Neural crest cell (in vitro differentiated cells): ENCODE measurements around the gene SLC39A11. TPM values are rescaled to one million over a fixed set of nuclear protein-coding genes. Genes with fewer than 3 reads are reported as not detected.

ENCODE experiments used
- DNase-seq: peaks from one replicate; pipeline ENCODE4 v3.0.0; 2021; ENCODE audit warnings: low read depth, mixed read lengths, low spot score
- H3K27ac Mint-ChIP-seq: one replicate; pipeline ENCODE4 v1.8.0; 2021; ENCODE audit warnings: mild to moderate bottlenecking, mixed read lengths; ENCODE audit not compliant: unreplicated experiment
- H3K27me3 Mint-ChIP-seq: 2 replicates; pipeline ENCODE4 v1.8.0; 2021; ENCODE audit warnings: low read depth, mild to moderate bottlenecking, mixed read lengths
- H3K36me3 Mint-ChIP-seq: 2 replicates; pipeline ENCODE4 v1.8.0; 2021; ENCODE audit warnings: low read depth, mild to moderate bottlenecking, mixed read lengths
- H3K4me1 Mint-ChIP-seq: 2 replicates; pipeline ENCODE4 v1.8.0; 2021; ENCODE audit warnings: mixed read lengths
- H3K4me3 Mint-ChIP-seq: one replicate; pipeline ENCODE4 v1.8.0; 2021; ENCODE audit warnings: mild to moderate bottlenecking, mixed read lengths
- H3K9me3 Mint-ChIP-seq: 2 replicates; pipeline ENCODE4 v1.8.0; 2021; ENCODE audit warnings: mixed read lengths
- total RNA-seq: library from RNA; stranded (reverse); gene quantifications from 2 replicates; pipeline ENCODE4 v1.2.1, GENCODE V29; 2021
- TF ChIP-seq, protein P1 (sequence below): fragments of 200-600 bp; sonication (generic); conservative IDR thresholded peaks from 2 replicates; pipeline ENCODE4 v1.5.0; 2021; ENCODE audit warnings: antibody characterized with exemption, mild to moderate bottlenecking

The SLC39A11 gene
- total RNA-seq, 1 donor from 2014 or later: 11.3 TPM

DNA sequence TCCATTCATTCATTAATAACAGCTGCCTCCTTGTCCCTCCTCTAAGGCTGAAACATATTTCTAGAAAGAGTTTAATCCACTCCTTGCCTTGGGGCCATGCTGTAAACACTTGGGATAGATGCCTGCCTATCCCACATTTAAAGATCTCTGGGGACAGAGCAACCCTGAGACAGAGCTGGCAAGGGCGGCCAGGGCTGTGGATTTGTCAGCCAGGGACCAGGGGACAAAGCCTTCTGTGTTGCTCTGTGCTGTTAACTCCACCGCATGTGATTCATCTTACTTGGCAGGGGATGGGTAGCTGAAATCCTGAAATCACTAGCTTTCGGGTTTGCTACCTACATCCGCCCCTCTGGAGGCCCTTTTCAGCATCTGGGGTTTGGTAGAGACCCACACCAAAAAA is 392.9 kb downstream of the SLC39A11 start:
- DNase-seq: no peak
- H3K36me3 Mint-ChIP-seq: peaks cover 2% of the 10 kb centered on the region
- H3K27ac Mint-ChIP-seq: peak overlapping the region; percentile 69
- TF ChIP-seq, protein P1, sequence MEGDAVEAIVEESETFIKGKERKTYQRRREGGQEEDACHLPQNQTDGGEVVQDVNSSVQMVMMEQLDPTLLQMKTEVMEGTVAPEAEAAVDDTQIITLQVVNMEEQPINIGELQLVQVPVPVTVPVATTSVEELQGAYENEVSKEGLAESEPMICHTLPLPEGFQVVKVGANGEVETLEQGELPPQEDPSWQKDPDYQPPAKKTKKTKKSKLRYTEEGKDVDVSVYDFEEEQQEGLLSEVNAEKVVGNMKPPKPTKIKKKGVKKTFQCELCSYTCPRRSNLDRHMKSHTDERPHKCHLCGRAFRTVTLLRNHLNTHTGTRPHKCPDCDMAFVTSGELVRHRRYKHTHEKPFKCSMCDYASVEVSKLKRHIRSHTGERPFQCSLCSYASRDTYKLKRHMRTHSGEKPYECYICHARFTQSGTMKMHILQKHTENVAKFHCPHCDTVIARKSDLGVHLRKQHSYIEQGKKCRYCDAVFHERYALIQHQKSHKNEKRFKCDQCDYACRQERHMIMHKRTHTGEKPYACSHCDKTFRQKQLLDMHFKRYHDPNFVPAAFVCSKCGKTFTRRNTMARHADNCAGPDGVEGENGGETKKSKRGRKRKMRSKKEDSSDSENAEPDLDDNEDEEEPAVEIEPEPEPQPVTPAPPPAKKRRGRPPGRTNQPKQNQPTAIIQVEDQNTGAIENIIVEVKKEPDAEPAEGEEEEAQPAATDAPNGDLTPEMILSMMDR: no peak
- H3K27me3 Mint-ChIP-seq: peaks cover 2% of the 10 kb centered on the region
- H3K4me1 Mint-ChIP-seq: peaks cover 35% of the 10 kb centered on the region
- H3K9me3 Mint-ChIP-seq: peaks cover 4% of the 10 kb centered on the region
- H3K4me3 Mint-ChIP-seq: peak overlapping the region; percentile 24

DNA sequence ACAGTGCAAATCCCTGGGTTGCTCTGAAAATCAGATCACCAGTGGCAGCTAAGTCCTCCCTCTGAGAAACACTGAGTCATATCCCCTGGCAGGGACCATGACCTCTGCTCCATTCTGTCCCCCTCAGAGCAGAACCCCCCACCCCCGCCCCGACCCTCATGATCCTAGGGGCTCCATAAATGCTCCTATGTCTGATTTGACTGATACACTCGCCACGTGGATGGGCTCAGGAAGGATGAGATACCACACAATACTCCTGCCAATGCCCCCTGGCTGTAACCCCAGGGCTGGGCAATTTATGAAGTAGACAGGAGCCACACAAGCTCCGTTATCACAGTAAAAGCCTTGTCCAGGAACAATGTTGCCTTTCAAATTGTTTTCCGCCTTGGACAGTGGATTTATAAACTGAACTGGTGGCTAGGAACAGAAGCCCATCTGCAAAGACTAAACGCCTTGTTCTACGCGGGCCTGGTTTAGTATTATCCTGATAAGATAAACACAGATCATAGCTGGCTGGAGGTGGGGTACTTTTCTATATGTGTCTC is 394.8 kb downstream of the SLC39A11 start:
- Mint-ChIP-seq H3K27ac (peak overlapping the region; percentile 83), H3K9me3 (peaks cover 4% of the 10 kb centered on the region), H3K36me3 (peaks cover 2% of the 10 kb centered on the region), H3K27me3 (peaks cover 2% of the 10 kb centered on the region), H3K4me3 (peak overlapping the region; percentile 61), H3K4me1 (peaks cover 42% of the 10 kb centered on the region)
- TF ChIP-seq, protein P1: no peak
- peak; percentile 25 for DNase-seq

DNA sequence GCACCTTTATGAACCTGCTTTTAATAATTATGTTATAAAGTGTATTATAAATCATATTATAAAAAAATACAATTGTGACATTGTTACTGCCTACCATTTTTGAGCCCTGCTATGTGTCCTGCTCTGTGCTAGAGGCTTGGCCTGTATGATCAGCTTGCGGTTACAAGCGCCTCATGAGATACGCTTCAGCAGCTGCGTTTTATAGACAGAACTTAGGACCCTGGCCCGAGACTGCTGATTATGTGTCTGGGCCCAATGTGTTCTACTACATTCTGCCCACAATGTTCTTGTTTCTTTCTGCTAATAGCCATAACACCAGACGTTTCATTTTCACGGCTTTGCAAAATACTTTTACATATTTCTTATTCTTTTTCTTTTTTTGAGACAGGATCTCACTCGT is 395.8 kb downstream of the SLC39A11 start:
- Mint-ChIP-seq H3K27ac (peak overlapping the region; percentile 62), H3K36me3 (peaks cover 2% of the 10 kb centered on the region)

DNA sequence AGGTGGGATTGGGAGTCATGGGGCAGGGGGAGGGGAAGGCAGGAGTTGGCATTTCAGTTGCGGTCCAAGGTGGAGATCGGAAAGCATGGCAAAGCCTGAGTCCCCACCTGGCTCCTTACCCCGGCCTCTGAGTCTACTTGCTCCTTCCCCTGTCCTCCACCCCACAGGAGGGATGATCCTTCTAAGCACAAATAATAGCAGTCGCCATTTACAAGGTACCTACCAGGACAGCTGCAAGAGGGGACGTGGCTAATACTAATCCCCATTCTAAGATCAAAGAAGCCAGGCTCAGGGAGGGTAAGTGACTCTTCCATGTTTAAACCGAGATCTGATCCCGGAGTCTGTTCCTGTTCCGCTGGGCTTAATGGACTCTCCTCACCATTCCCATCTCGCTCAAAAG is 396.3 kb downstream of the SLC39A11 start:
- no peak for DNase-seq
- H3K4me1 Mint-ChIP-seq: peaks cover 48% of the 10 kb centered on the region
- peaks cover 2% of the 10 kb centered on the region for H3K27me3 Mint-ChIP-seq
- H3K36me3 Mint-ChIP-seq: peaks cover 2% of the 10 kb centered on the region
- TF ChIP-seq, protein P1: no peak
- no peak overlapping the region for H3K4me3 Mint-ChIP-seq
- H3K9me3 Mint-ChIP-seq: peaks cover 2% of the 10 kb centered on the region
- no peak overlapping the region for H3K27ac Mint-ChIP-seq

More for the DNA sequence above, 395.8 kb downstream of the SLC39A11 start:
- TF ChIP-seq, protein P1: no peak
- Mint-ChIP-seq H3K4me1 (peaks cover 48% of the 10 kb centered on the region), H3K27me3 (peaks cover 2% of the 10 kb centered on the region), H3K4me3 (no peak overlapping the region), H3K9me3 (peaks cover 2% of the 10 kb centered on the region)
- DNase-seq: no peak

DNA sequence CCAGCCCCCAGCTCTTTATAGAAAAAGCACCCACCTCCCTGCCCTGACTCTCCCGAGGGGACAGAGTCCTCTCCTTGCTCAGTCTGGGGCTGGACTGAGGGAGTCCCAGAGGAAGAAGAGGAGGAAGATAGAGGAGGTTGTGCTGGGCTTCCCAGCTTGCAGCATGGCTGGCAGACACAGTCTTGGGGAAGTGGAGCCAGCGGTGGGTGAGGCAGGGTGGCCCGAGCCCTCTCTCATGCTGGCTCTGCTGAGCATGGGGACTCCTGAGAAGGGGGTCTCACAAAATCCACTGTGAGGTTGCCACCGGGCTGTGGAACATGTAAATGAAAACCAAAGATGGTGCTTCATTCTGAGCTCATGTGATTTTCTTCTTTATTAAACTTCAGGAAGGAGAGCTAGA is 398.5 kb downstream of the SLC39A11 start:
- TF ChIP-seq, protein P1: no peak
- no peaks in the 10 kb centered on the region for H3K9me3 Mint-ChIP-seq
- no peaks in the 10 kb centered on the region for H3K36me3 Mint-ChIP-seq
- H3K27ac Mint-ChIP-seq: no peak overlapping the region
- H3K4me1 Mint-ChIP-seq: peaks cover 34% of the 10 kb centered on the region
- H3K27me3 Mint-ChIP-seq: peaks cover 2% of the 10 kb centered on the region
- no peak for DNase-seq
- no peak overlapping the region for H3K4me3 Mint-ChIP-seq
